H9 (cell line): Measurements from ENCODE around the gene ACACB. TPM values are rescaled to one million over a fixed set of nuclear protein-coding genes. Genes with fewer than 3 reads are reported as not detected.

Experiments
- DNase-seq: peaks from one replicate; pipeline ENCODE4 v3.0.0-alpha.2; 2017
- H2AFZ ChIP-seq: one replicate; pipeline ENCODE4 v1.6.1; 2013; ENCODE audit warnings: mild to moderate bottlenecking, low read length, control low read depth, moderate library complexity
- H2AK5ac ChIP-seq: 2 replicates; pipeline ENCODE4 v1.6.1; 2013; ENCODE audit warnings: low read length, control low read depth, mixed read lengths; ENCODE audit not compliant: insufficient read length
- H2BK120ac ChIP-seq: one replicate; pipeline ENCODE4 v1.6.1; 2013; ENCODE audit warnings: low read depth, mild to moderate bottlenecking, low read length, control low read depth, inconsistent platforms; ENCODE audit not compliant: poor library complexity, severe bottlenecking
- H2BK12ac ChIP-seq: 2 replicates; pipeline ENCODE4 v1.6.1; 2013; ENCODE audit warnings: low read length, control low read depth, mixed read lengths, low read depth; ENCODE audit not compliant: insufficient read length
- H2BK15ac ChIP-seq: 2 replicates; pipeline ENCODE4 v1.6.1; 2013; ENCODE audit warnings: low read depth, low read length, control low read depth
- H2BK20ac ChIP-seq: one replicate; pipeline ENCODE4 v1.6.1; 2013; ENCODE audit warnings: low read depth, mild to moderate bottlenecking, low read length, control low read depth, inconsistent platforms; ENCODE audit not compliant: poor library complexity, severe bottlenecking
- H2BK5ac ChIP-seq: 2 replicates; pipeline ENCODE4 v1.6.1; 2013; ENCODE audit warnings: low read length, control low read depth, mixed read lengths; ENCODE audit not compliant: insufficient read length
- H3K14ac ChIP-seq: 2 replicates; pipeline ENCODE4 v1.6.1; 2013; ENCODE audit warnings: low read length, control low read depth; ENCODE audit not compliant: insufficient read depth
- H3K18ac ChIP-seq: 2 replicates; pipeline ENCODE4 v1.6.1; 2013; ENCODE audit warnings: low read depth, mild to moderate bottlenecking, mixed read lengths, low read length, control low read depth; ENCODE audit not compliant: insufficient read length
- H3K23ac ChIP-seq: 2 replicates; pipeline ENCODE4 v1.6.1; 2013; ENCODE audit warnings: low read length, control low read depth, mixed read lengths, low read depth; ENCODE audit not compliant: insufficient read length
- H3K23me2 ChIP-seq: 2 replicates; pipeline ENCODE4 v1.6.1; 2013; ENCODE audit warnings: low read depth, mild to moderate bottlenecking, mixed read lengths, low read length, control low read depth; ENCODE audit not compliant: insufficient read length, poor library complexity, severe bottlenecking
- H3K27ac ChIP-seq: 2 replicates; pipeline ENCODE4 v1.5.1; 2013; ENCODE audit warnings: low read length, control low read depth, mixed read lengths, low read depth; ENCODE audit not compliant: insufficient read length
- H3K27me3 ChIP-seq: 2 replicates; pipeline ENCODE4 v1.6.1; 2013; ENCODE audit warnings: low read length, control low read depth, inconsistent platforms; ENCODE audit not compliant: insufficient read depth
- H3K4ac ChIP-seq: 2 replicates; pipeline ENCODE4 v1.6.1; 2013; ENCODE audit warnings: low read depth, mild to moderate bottlenecking, control low read depth, inconsistent platforms, low read length, moderate library complexity
- H3K4me1 ChIP-seq: 2 replicates; pipeline ENCODE4 v1.6.1; 2013; ENCODE audit warnings: low read length, control low read depth, inconsistent platforms; ENCODE audit not compliant: insufficient read depth
- H3K4me2 ChIP-seq: 2 replicates; pipeline ENCODE4 v1.6.1; 2013; ENCODE audit warnings: low read length, control low read depth, mixed read lengths; ENCODE audit not compliant: insufficient read length, insufficient read depth
- H3K56ac ChIP-seq: 2 replicates; pipeline ENCODE4 v1.6.1; 2013; ENCODE audit warnings: low read depth, mild to moderate bottlenecking, mixed read lengths, low read length, control low read depth; ENCODE audit not compliant: insufficient read length
- H3K79me1 ChIP-seq: 2 replicates; pipeline ENCODE4 v1.6.1; 2013; ENCODE audit warnings: low read depth, mild to moderate bottlenecking, moderate library complexity, low read length, control low read depth, inconsistent platforms; ENCODE audit not compliant: insufficient read depth, poor library complexity, severe bottlenecking
- H3K79me2 ChIP-seq: 2 replicates; pipeline ENCODE4 v1.6.1; 2013; ENCODE audit warnings: low read length, control low read depth, inconsistent platforms; ENCODE audit not compliant: insufficient read depth
- H3K9ac ChIP-seq: 2 replicates; pipeline ENCODE4 v1.6.1; 2013; ENCODE audit warnings: low read length, control low read depth, mixed read lengths; ENCODE audit not compliant: insufficient read length; ENCODE audit errors: extremely low read depth
- H3K9me3 ChIP-seq: one replicate; pipeline ENCODE4 v1.6.1; 2013; ENCODE audit warnings: low read depth, low read length, inconsistent platforms; ENCODE audit not compliant: control insufficient read depth
- H3T11ph ChIP-seq: one replicate; pipeline ENCODE4 v1.6.1; 2013; ENCODE audit warnings: mild to moderate bottlenecking, low read length, control low read depth, inconsistent platforms
- H4K20me1 ChIP-seq: one replicate; pipeline ENCODE4 v1.6.1; 2013; ENCODE audit not compliant: control insufficient read depth, insufficient read length, insufficient read depth
- H4K5ac ChIP-seq: 2 replicates; pipeline ENCODE4 v1.6.1; 2013; ENCODE audit warnings: low read depth, mild to moderate bottlenecking, mixed read lengths, low read length, control low read depth; ENCODE audit not compliant: insufficient read length
- H4K8ac ChIP-seq: replicated peaks from 2 replicates; pipeline ENCODE4 v1.6.1; 2013; ENCODE audit warnings: low read length, control low read depth, mixed read lengths, low read depth; ENCODE audit not compliant: insufficient read length
- H4K91ac ChIP-seq: 2 replicates; pipeline ENCODE4 v1.6.1; 2013; ENCODE audit warnings: low read depth, mild to moderate bottlenecking, moderate library complexity, mixed read lengths, low read length, control low read depth; ENCODE audit not compliant: insufficient read length
- H3K27ac Mint-ChIP-seq, 3 experiments: 2 replicates in 2 of 3; 3 replicates in 1 of 3; pipeline ENCODE4 v1.8.0; 2020 to 2021; ENCODE audit warnings: mixed read lengths in 3 of 3, mild to moderate bottlenecking in 1 of 3, moderate library complexity in 1 of 3
- H3K27me3 Mint-ChIP-seq: 2 replicates; pipeline ENCODE4 v1.8.0; 2021; ENCODE audit warnings: low read depth, mild to moderate bottlenecking, moderate library complexity, mixed read lengths
- H3K36me3 Mint-ChIP-seq, 3 experiments: 2 replicates in 2 of 3; 3 replicates in 1 of 3; pipeline ENCODE4 v1.8.0; 2020 to 2021; ENCODE audit warnings: low read depth in 3 of 3, mixed read lengths in 3 of 3; ENCODE audit not compliant: insufficient read depth in 1 of 3
- H3K4me1 Mint-ChIP-seq, 2 experiments: 2 replicates each; pipeline ENCODE4 v1.8.0; 2020; ENCODE audit warnings: mixed read lengths in 2 of 2
- H3K4me3 Mint-ChIP-seq, 2 experiments: 2 replicates in 1 of 2; 3 replicates in 1 of 2; pipeline ENCODE4 v1.8.0; 2020 to 2021; ENCODE audit warnings: mild to moderate bottlenecking in 2 of 2, mixed read lengths in 2 of 2, moderate library complexity in 1 of 2
- H3K9me3 Mint-ChIP-seq, 2 experiments: 2 replicates in 1 of 2; 3 replicates in 1 of 2; pipeline ENCODE4 v1.8.0; 2020; ENCODE audit warnings: mild to moderate bottlenecking in 2 of 2, mixed read lengths in 2 of 2, moderate library complexity in 1 of 2
- CTCF ChIP-seq: fragments of 200-600 bp; sonication (generic); conservative IDR thresholded peaks from 3 replicates; pipeline ENCODE4 v1.8.0; 2021; ENCODE audit warnings: antibody characterized with exemption, mild to moderate bottlenecking
- WGBS: extraction: QIAGEN DNeasy Blood & Tissue Kit; methylation state at CpG from one replicate; pipeline ENCODE4 v1.1.7; 2013; ENCODE audit warnings: missing lambda C conversion rate, low lambda C conversion rate, mixed read lengths; ENCODE audit not compliant: insufficient read length; ENCODE audit errors: extremely low coverage; 5-methylcytosine and 5-hydroxymethylcytosine counted together
- total RNA-seq: library from RNA; stranded (reverse); gene quantifications from 2 replicates; pipeline ENCODE4 v1.2.1, GENCODE V29; 2021

The ACACB gene
- total RNA-seq, 1 experiment from 2014 or later: 14.2 TPM

- no peaks in the 10 kb centered on the region for H3K27me3 ChIP-seq
- H2BK12ac ChIP-seq: no peak overlapping the region
- H3K9ac ChIP-seq: no peak overlapping the region
- no peaks in the 10 kb centered on the region for H3K9me3 ChIP-seq
- H3K4ac ChIP-seq: no peak overlapping the region
- H2BK5ac ChIP-seq: no peak overlapping the region
- no peaks in the 10 kb centered on the region for H4K20me1 ChIP-seq
- no peak overlapping the region for H3K18ac ChIP-seq
- H3K27ac Mint-ChIP-seq: no peak overlapping the region; a peak in 1 of 7 replicates
- H3K4me1 ChIP-seq: no peaks in the 10 kb centered on the region
- no peak overlapping the region for H2BK120ac ChIP-seq
- no peak overlapping the region for H2BK15ac ChIP-seq
- H2BK20ac ChIP-seq: no peak overlapping the region
- no CpG with 5 or more reads among the region's 16 CpGs for WGBS
- no peak overlapping the region for H3K4me2 ChIP-seq
- H4K5ac ChIP-seq: no peak overlapping the region
- H3K4me3 Mint-ChIP-seq: no peak overlapping the region
- no peak for DNase-seq
- no peaks in the 10 kb centered on the region for H3K23me2 ChIP-seq
- H3K79me1 ChIP-seq: no peaks in the 10 kb centered on the region
- no peak for TF ChIP-seq CTCF
- no peak overlapping the region for H3T11ph ChIP-seq
- H4K8ac ChIP-seq: no peak overlapping the region
- no peak overlapping the region for H2AK5ac ChIP-seq
- H3K4me1 Mint-ChIP-seq: no peaks in the 10 kb centered on the region
- H2AFZ ChIP-seq: no peak overlapping the region
- H3K9me3 Mint-ChIP-seq: 0 out of 5 replicates have a peak, but pooled peaks cover 0 to 2% of the 10 kb centered on the region in 2 experiments
- H3K27ac ChIP-seq: no peak overlapping the region
- no peaks in the 10 kb centered on the region for H3K79me2 ChIP-seq
- H3K23ac ChIP-seq: no peak overlapping the region
- no peak overlapping the region for H4K91ac ChIP-seq
- H3K27me3 Mint-ChIP-seq: no peaks in the 10 kb centered on the region
- peaks cover 4 to 19% (median 5%) of the 10 kb centered on the region in 3 experiments; a peak in 6 of 7 replicates for H3K36me3 Mint-ChIP-seq
- H3K56ac ChIP-seq: no peak overlapping the region
- H3K14ac ChIP-seq: no peak overlapping the region
Observed at GRCh38 chr12:109212460-109213115, 96.2 kb downstream of the ACACB start.
